OCI-LY1 (cell line): ENCODE data around the gene TUBGCP2.
A peak's percentile ranks its signal among the peaks of the same experiment; 100 is the strongest.

ENCODE experiments used
- H2AFZ ChIP-seq: fragments of 200-600 bp; sonication (generic), shearing (Covaris generic); 2 replicates; pipeline ENCODE4 v1.6.0; 2014; ENCODE audit warnings: antibody characterized with exemption, mild to moderate bottlenecking, low read length
- H3F3A ChIP-seq: fragments of 200-600 bp; sonication (generic), shearing (Covaris generic); 2 replicates; pipeline ENCODE4 v1.6.0; 2014; ENCODE audit warnings: mild to moderate bottlenecking, antibody characterized with exemption, low read length, moderate library complexity; ENCODE audit not compliant: insufficient read depth
- H3K27ac ChIP-seq: fragments of 200-600 bp; sonication (generic); 2 replicates; pipeline ENCODE4 v1.5.1; 2014; ENCODE audit warnings: low read length, mixed run types, mild to moderate bottlenecking, low read depth; ENCODE audit not compliant: poor library complexity, severe bottlenecking
- H3K27me3 ChIP-seq: fragments of 200-600 bp; sonication (generic); 2 replicates; pipeline ENCODE4 v1.6.0; 2014; ENCODE audit warnings: antibody characterized with exemption, mild to moderate bottlenecking, low read length, moderate library complexity; ENCODE audit not compliant: insufficient read depth
- H3K36me3 ChIP-seq: fragments of 200-600 bp; sonication (generic); 2 replicates; pipeline ENCODE4 v1.6.1; 2014; ENCODE audit warnings: mild to moderate bottlenecking, antibody characterized with exemption, low read length, moderate library complexity, mixed read lengths; ENCODE audit not compliant: insufficient read depth
- H3K4me1 ChIP-seq: fragments of 200-600 bp; sonication (generic); 2 replicates; pipeline ENCODE4 v1.5.1; 2014; ENCODE audit warnings: mild to moderate bottlenecking, low read length, moderate library complexity; ENCODE audit not compliant: insufficient read depth, severe bottlenecking
- H3K4me2 ChIP-seq: fragments of 200-600 bp; sonication (generic), shearing (Covaris generic); 2 replicates; pipeline ENCODE4 v1.6.1; 2014; ENCODE audit warnings: low read length
- H3K4me3 ChIP-seq: fragments of 200-600 bp; sonication (generic); 2 replicates; pipeline ENCODE4 v1.5.1; 2014; ENCODE audit warnings: low read length, low read depth, mild to moderate bottlenecking, mixed read lengths; ENCODE audit not compliant: poor library complexity, severe bottlenecking
- H3K79me2 ChIP-seq: fragments of 200-600 bp; shearing (Covaris generic); 2 replicates; pipeline ENCODE4 v1.6.1; 2016; ENCODE audit warnings: mixed run types, low read length, mixed read lengths; ENCODE audit not compliant: insufficient read depth
- H3K9ac ChIP-seq: fragments of 200-600 bp; sonication (generic), shearing (Covaris generic); 2 replicates; pipeline ENCODE4 v1.6.1; 2014; ENCODE audit warnings: mild to moderate bottlenecking, low read length, mixed read lengths
- H3K9me2 ChIP-seq: fragments of 200-600 bp; sonication (generic), shearing (Covaris generic); 2 replicates; pipeline ENCODE4 v1.6.1; 2014; ENCODE audit warnings: low read depth, mild to moderate bottlenecking, low read length, mixed read lengths
- H3K9me3 ChIP-seq: fragments of 200-600 bp; shearing (Covaris generic); 2 replicates; pipeline ENCODE4 v1.6.1; 2014; ENCODE audit warnings: low read length, mixed read lengths
- H4K20me1 ChIP-seq: fragments of 200-600 bp; sonication (generic), shearing (Covaris generic); 2 replicates; pipeline ENCODE4 v1.6.0; 2016; ENCODE audit warnings: mild to moderate bottlenecking, low read length; ENCODE audit not compliant: insufficient read depth
- EZH2 ChIP-seq: fragments of 200-600 bp; sonication (generic), shearing (Covaris generic); IDR thresholded peaks from 2 replicates; pipeline ENCODE4 v1.8.0; 2017; ENCODE audit warnings: borderline replicate concordance, mixed run types, mild to moderate bottlenecking, antibody characterized with exemption, low read length, moderate library complexity, mixed read lengths
- TF ChIP-seq, protein P1 (sequence below): fragments of 200-600 bp; sonication (generic), shearing (Covaris generic); IDR thresholded peaks from 2 replicates; pipeline ENCODE4 v1.5.1; 2017; ENCODE audit warnings: mild to moderate bottlenecking, antibody characterized with exemption, low read length, moderate library complexity, mixed read lengths

TUBGCP2 gene

DNA sequence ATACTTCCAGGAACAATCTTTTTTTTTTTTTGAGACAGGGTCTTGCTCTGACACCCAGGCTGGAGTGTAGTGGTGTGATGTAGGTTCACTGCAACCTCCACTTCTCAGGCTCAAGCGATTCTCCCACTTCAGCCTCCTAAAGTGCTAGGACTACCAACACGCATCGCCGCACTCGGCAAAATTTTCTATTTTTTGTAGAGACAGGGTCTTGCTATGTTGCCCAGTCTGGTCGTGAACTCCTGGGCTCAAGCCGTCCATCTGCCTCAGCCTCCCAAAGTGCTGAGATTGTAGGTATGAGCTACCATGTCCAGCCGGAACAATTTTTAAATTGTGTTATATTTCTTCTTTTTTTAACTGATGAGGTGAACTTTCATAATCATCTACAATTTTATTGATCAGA is 2.1 kb upstream of the TUBGCP2 start:
- TF ChIP-seq, protein P1, sequence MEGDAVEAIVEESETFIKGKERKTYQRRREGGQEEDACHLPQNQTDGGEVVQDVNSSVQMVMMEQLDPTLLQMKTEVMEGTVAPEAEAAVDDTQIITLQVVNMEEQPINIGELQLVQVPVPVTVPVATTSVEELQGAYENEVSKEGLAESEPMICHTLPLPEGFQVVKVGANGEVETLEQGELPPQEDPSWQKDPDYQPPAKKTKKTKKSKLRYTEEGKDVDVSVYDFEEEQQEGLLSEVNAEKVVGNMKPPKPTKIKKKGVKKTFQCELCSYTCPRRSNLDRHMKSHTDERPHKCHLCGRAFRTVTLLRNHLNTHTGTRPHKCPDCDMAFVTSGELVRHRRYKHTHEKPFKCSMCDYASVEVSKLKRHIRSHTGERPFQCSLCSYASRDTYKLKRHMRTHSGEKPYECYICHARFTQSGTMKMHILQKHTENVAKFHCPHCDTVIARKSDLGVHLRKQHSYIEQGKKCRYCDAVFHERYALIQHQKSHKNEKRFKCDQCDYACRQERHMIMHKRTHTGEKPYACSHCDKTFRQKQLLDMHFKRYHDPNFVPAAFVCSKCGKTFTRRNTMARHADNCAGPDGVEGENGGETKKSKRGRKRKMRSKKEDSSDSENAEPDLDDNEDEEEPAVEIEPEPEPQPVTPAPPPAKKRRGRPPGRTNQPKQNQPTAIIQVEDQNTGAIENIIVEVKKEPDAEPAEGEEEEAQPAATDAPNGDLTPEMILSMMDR = no peak
- no peak for TF ChIP-seq EZH2
- Histone ChIP-seq H3K4me2 (no peak overlapping the region), H3F3A (no peaks in the 10 kb centered on the region), H3K36me3 (peaks cover 36% of the 10 kb centered on the region), H3K9ac (no peak overlapping the region), H3K27ac (no peak overlapping the region), H3K4me3 (no peak overlapping the region), H3K4me1 (peaks cover 30% of the 10 kb centered on the region), H3K27me3 (no peaks in the 10 kb centered on the region), H3K9me2 (no peaks in the 10 kb centered on the region), H3K79me2 (no peaks in the 10 kb centered on the region), H2AFZ (no peak overlapping the region), H4K20me1 (no peaks in the 10 kb centered on the region), H3K9me3 (no peaks in the 10 kb centered on the region)

GRCh38 chr10:133310399-133310755 is 1.7 kb upstream of the TUBGCP2 start:
- Histone ChIP-seq H3K4me2 (no peak overlapping the region), H3K36me3 (peaks cover 36% of the 10 kb centered on the region), H3K4me3 (no peak overlapping the region), H3K9ac (no peak overlapping the region), H4K20me1 (no peaks in the 10 kb centered on the region), H3K9me2 (no peaks in the 10 kb centered on the region), H3K79me2 (no peaks in the 10 kb centered on the region; the same call in 1 of the 2 replicates), H3K9me3 (no peaks in the 10 kb centered on the region), H3K4me1 (peaks cover 34% of the 10 kb centered on the region), H2AFZ (no peak overlapping the region), H3K27ac (no peak overlapping the region), H3K27me3 (no peaks in the 10 kb centered on the region), H3F3A (no peaks in the 10 kb centered on the region)
- TF ChIP-seq, protein P1 = no peak
- TF ChIP-seq EZH2 = no peak

- peaks cover 35% of the 10 kb centered on the region for H3K4me1 ChIP-seq
- peaks cover 36% of the 10 kb centered on the region for H3K36me3 ChIP-seq
- no peaks in the 10 kb centered on the region for H4K20me1 ChIP-seq
- no peaks in the 10 kb centered on the region; the same call in 1 of the 2 replicates for H3K79me2 ChIP-seq
- H3K4me2 ChIP-seq = peak overlapping the region; percentile 54; the same call in 1 of the 2 replicates
- TF ChIP-seq EZH2 = no peak
- TF ChIP-seq, protein P1 = no peak
- H3K27me3 ChIP-seq = no peaks in the 10 kb centered on the region
- no peak overlapping the region for H3K27ac ChIP-seq
- H3K9me2 ChIP-seq = no peaks in the 10 kb centered on the region
- H3K4me3 ChIP-seq = no peak overlapping the region
- H2AFZ ChIP-seq = no peak overlapping the region
- H3K9me3 ChIP-seq = no peaks in the 10 kb centered on the region
- H3K9ac ChIP-seq = no peak overlapping the region
- H3F3A ChIP-seq = no peaks in the 10 kb centered on the region
Observed at GRCh38 chr10:133309720-133310398, 1.2 kb upstream of the TUBGCP2 start.
